ENCODE results near the gene PACSIN1. TPM values are rescaled to one million over a fixed set of nuclear protein-coding genes. Genes with fewer than 3 reads are reported as not detected.

Gene PACSIN1
- polyA plus RNA-seq, 1 donor (not counting 4 experiments of a cell fraction or from before 2014, with no cell fraction given) = not detected

- dilution Hi-C loops (cut with MboI; ENCODE audit: extremely low pct_ligation_motif_present, low sequenced_read_pairs) = no loop called here
- H3K36me3 ChIP-seq (ENCODE audit: control insufficient read depth in 2 of 2, extremely low read depth in 1 of 2, insufficient read depth in 2 of 2, low read length in 2 of 2) = peaks cover 26 to 45% of the 10 kb centered on the region in 2 experiments
- H2AFZ ChIP-seq (ENCODE audit: control insufficient read depth, low read length) = no peak overlapping the region
- H3K4me1 ChIP-seq (ENCODE audit: control insufficient read depth, extremely low read depth, insufficient read depth, low read length) = peaks cover 10% of the 10 kb centered on the region
- DNase-seq (ENCODE audit: low read depth, low spot score) (no peak), FAIRE-seq (no peak)
- TF ChIP-seq, protein P1, sequence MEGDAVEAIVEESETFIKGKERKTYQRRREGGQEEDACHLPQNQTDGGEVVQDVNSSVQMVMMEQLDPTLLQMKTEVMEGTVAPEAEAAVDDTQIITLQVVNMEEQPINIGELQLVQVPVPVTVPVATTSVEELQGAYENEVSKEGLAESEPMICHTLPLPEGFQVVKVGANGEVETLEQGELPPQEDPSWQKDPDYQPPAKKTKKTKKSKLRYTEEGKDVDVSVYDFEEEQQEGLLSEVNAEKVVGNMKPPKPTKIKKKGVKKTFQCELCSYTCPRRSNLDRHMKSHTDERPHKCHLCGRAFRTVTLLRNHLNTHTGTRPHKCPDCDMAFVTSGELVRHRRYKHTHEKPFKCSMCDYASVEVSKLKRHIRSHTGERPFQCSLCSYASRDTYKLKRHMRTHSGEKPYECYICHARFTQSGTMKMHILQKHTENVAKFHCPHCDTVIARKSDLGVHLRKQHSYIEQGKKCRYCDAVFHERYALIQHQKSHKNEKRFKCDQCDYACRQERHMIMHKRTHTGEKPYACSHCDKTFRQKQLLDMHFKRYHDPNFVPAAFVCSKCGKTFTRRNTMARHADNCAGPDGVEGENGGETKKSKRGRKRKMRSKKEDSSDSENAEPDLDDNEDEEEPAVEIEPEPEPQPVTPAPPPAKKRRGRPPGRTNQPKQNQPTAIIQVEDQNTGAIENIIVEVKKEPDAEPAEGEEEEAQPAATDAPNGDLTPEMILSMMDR (optimal IDR thresholded peaks at IDR 0.05 in 1 of 3, IDR thresholded peaks at IDR 0.05 in 1 of 3, conservative IDR thresholded peaks at IDR 0.05 in 1 of 3; ENCODE audit: extremely low read depth in 1 of 3, insufficient read depth in 2 of 3, low read length in 3 of 3) = no peak
- TF ChIP-seq EZH2 (IDR thresholded peaks at IDR 0.05; ENCODE audit: low read length) = no peak
- peak overlapping the region; percentile 96 for H3K27ac ChIP-seq (ENCODE audit: control insufficient read depth, insufficient read depth, low read length)
- H3K9ac ChIP-seq (ENCODE audit: control insufficient read depth, extremely low read depth, insufficient read depth, low read length) = peak overlapping the region; percentile 100
- H3K9me3 ChIP-seq (ENCODE audit: control insufficient read depth, low read depth, low read length) = no peaks in the 10 kb centered on the region
- peaks cover 10% of the 10 kb centered on the region for H4K20me1 ChIP-seq (ENCODE audit: control insufficient read depth, extremely low read depth, insufficient read depth, low read length)
- peak overlapping the region; percentile 75 for H3K4me2 ChIP-seq (ENCODE audit: control insufficient read depth, extremely low read depth, insufficient read depth, low read depth, low read length)
- no peaks in the 10 kb centered on the region for H3K9me1 ChIP-seq (ENCODE audit: control insufficient read depth, extremely low read depth, insufficient read depth, low read length)
- H3K27me3 ChIP-seq (ENCODE audit: control insufficient read depth, extremely low read depth, insufficient read depth, low read length) = no peaks in the 10 kb centered on the region
- H3K79me2 ChIP-seq (ENCODE audit: control insufficient read depth, insufficient read depth, low read length) = peaks cover 56% of the 10 kb centered on the region
- H3K4me3 ChIP-seq (ENCODE audit: control insufficient read depth in 2 of 3, extremely low read depth in 1 of 3, insufficient read depth in 2 of 3, low read depth in 1 of 3, low read length in 3 of 3) = peak overlapping the region; percentile 67 to 98 (median 94)
Observed at GRCh38 chr6:34424200-34425131, 41.4 kb upstream of the PACSIN1 start.

GRCh38 chr6:34425132-34425497 lies 40.8 kb upstream of the PACSIN1 start:
- peaks cover 52% of the 10 kb centered on the region for H3K79me2 ChIP-seq (ENCODE audit: control insufficient read depth, insufficient read depth, low read length)
- no peak overlapping the region for H2AFZ ChIP-seq (ENCODE audit: control insufficient read depth, low read length)
- peak overlapping the region; percentile 96 for H3K27ac ChIP-seq (ENCODE audit: control insufficient read depth, insufficient read depth, low read length)
- no peak for DNase-seq (ENCODE audit: low read depth, low spot score)
- no peaks in the 10 kb centered on the region for H3K27me3 ChIP-seq (ENCODE audit: control insufficient read depth, extremely low read depth, insufficient read depth, low read length)
- H3K9me3 ChIP-seq (ENCODE audit: control insufficient read depth, low read depth, low read length) = no peaks in the 10 kb centered on the region
- no peak for FAIRE-seq
- dilution Hi-C loops (cut with MboI; ENCODE audit: extremely low pct_ligation_motif_present, low sequenced_read_pairs) = no loop called here
- TF ChIP-seq, protein P1 (optimal IDR thresholded peaks at IDR 0.05 in 1 of 3, IDR thresholded peaks at IDR 0.05 in 1 of 3, conservative IDR thresholded peaks at IDR 0.05 in 1 of 3; ENCODE audit: extremely low read depth in 1 of 3, insufficient read depth in 2 of 3, low read length in 3 of 3) = no peak
- no peak for TF ChIP-seq EZH2 (IDR thresholded peaks at IDR 0.05; ENCODE audit: low read length)
- H4K20me1 ChIP-seq (ENCODE audit: control insufficient read depth, extremely low read depth, insufficient read depth, low read length) = peaks cover 3% of the 10 kb centered on the region
- H3K4me1 ChIP-seq (ENCODE audit: control insufficient read depth, extremely low read depth, insufficient read depth, low read length) = peaks cover 10% of the 10 kb centered on the region
- H3K4me2 ChIP-seq (ENCODE audit: control insufficient read depth, extremely low read depth, insufficient read depth, low read depth, low read length) = peak overlapping the region; percentile 75
- peak overlapping the region; percentile 67 to 98 (median 94) for H3K4me3 ChIP-seq (ENCODE audit: control insufficient read depth in 2 of 3, extremely low read depth in 1 of 3, insufficient read depth in 2 of 3, low read depth in 1 of 3, low read length in 3 of 3)
- peaks cover 21 to 40% of the 10 kb centered on the region in 2 experiments for H3K36me3 ChIP-seq (ENCODE audit: control insufficient read depth in 2 of 2, extremely low read depth in 1 of 2, insufficient read depth in 2 of 2, low read length in 2 of 2)
- peak overlapping the region; percentile 100 for H3K9ac ChIP-seq (ENCODE audit: control insufficient read depth, extremely low read depth, insufficient read depth, low read length)
- H3K9me1 ChIP-seq (ENCODE audit: control insufficient read depth, extremely low read depth, insufficient read depth, low read length) = no peaks in the 10 kb centered on the region

Measured in keratinocyte (primary cell).